ENCODE results near the gene PRICKLE3. TPM values are rescaled to one million over a fixed set of nuclear protein-coding genes. Genes with fewer than 3 reads are reported as not detected.
"Not testable (repeated sequence)": the region's sequence is repeated elsewhere in the genome, so short reads cannot be mapped to it uniquely, and the experiment has no call there.

PRICKLE3 gene
- total and polyA plus RNA-seq, 12 donors = 6.6 to 14.8 (median 9.4) TPM

- peak; percentile 37 to 52 for DNase-seq
- Histone ChIP-seq H3K9me3 (peaks cover 0 to 45% (median 0%) of the 10 kb centered on the region in 11 donors), H3K27ac (peak overlapping the region in 8 of 10 donors; percentile 14 to 73 (median 48)), H3K27me3 (no peaks in the 10 kb centered on the region), H3K36me3 (peaks cover 0 to 10% (median 0%) of the 10 kb centered on the region in 9 donors), H3K4me3 (no peak overlapping the region), H3K4me1 (peaks cover 0 to 3% (median 0%) of the 10 kb centered on the region in 9 donors)
- intact Hi-C loops (cut with DNase I) = no loop called here
- 75 to 77% methylated on average over 1 of the region's 1 CpG for WGBS, 2 donors
- ATAC-seq = peak in 7 of 8 donors; percentile 51 to 78 (median 71)
- no peak for TF ChIP-seq CTCF (IDR thresholded peaks at IDR 0.05)
Measured at GRCh38 chrX:49137492-49137891, 48.7 kb downstream of the PRICKLE3 start.

- Histone ChIP-seq H3K9me3 (peaks cover 0 to 12% (median 0%) of the 10 kb centered on the region in 11 donors), H3K36me3 (no peaks in the 10 kb centered on the region), H3K27me3 (no peaks in the 10 kb centered on the region), H3K27ac (peak overlapping the region in 2 of 10 donors; percentile 10 to 35), H3K4me1 (peaks cover 0 to 3% (median 0%) of the 10 kb centered on the region in 9 donors), H3K4me3 (no peak overlapping the region)
- 58 to 100% methylated on average over 1 of the region's 1 CpG for WGBS, 2 donors
- no peak for TF ChIP-seq CTCF (IDR thresholded peaks at IDR 0.05)
- intact Hi-C loops (cut with DNase I) = no loop called here
- ATAC-seq (peak in 1 of 8 donors; percentile 65), DNase-seq (no peak)
Measured at GRCh38 chrX:49133759-49134158, 52.4 kb downstream of the PRICKLE3 start.

GRCh38 chrX:49132275-49132674 is 53.9 kb downstream of the PRICKLE3 start:
- DNase-seq; H3K4me1 ChIP-seq; intact Hi-C loops (cut with DNase I); H3K36me3 ChIP-seq; H3K27ac ChIP-seq; H3K4me3 ChIP-seq; H3K9me3 ChIP-seq; H3K27me3 ChIP-seq; ATAC-seq: not testable (repeated sequence)
- WGBS, 2 donors = 95 to 99% methylated on average over 6 to 7 of the region's 7 CpGs

- Histone ChIP-seq H3K27me3 (no peaks in the 10 kb centered on the region), H3K4me3 (no peak overlapping the region), H3K9me3 (no peaks in the 10 kb centered on the region), H3K36me3 (no peaks in the 10 kb centered on the region), H3K4me1 (peaks cover 0 to 3% (median 0%) of the 10 kb centered on the region in 9 donors), H3K27ac (no peak overlapping the region)
- DNase-seq = no peak
- ATAC-seq = no peak
- 71 to 73% methylated on average over 4 of the region's 4 CpGs for WGBS, 2 donors
- intact Hi-C loops (cut with DNase I) = no loop called here
- TF ChIP-seq CTCF (IDR thresholded peaks at IDR 0.05) = no peak
Measured at GRCh38 chrX:49129427-49129826, 56.7 kb downstream of the PRICKLE3 start.

- H3K4me1 ChIP-seq; H3K27ac ChIP-seq; intact Hi-C loops (cut with DNase I); DNase-seq; H3K4me3 ChIP-seq; ATAC-seq; H3K36me3 ChIP-seq; H3K9me3 ChIP-seq; H3K27me3 ChIP-seq: not testable (repeated sequence)
- 88 to 94% methylated on average over 11 to 12 of the region's 13 CpGs for WGBS, 2 donors
Measured at GRCh38 chrX:49127742-49128258, 58.4 kb downstream of the PRICKLE3 start.

Other genes starting within 250 kb of the PRICKLE3 start
- gene OTUD5, start 228.8 kb downstream of the PRICKLE3 start, total RNA-seq = 10 to 100 TPM; 17.9 to 27.3 (median 24.7) TPM
- 10 to 100 TPM; 25.4 to 26.6 TPM for gene OTUD5, start 228.8 kb downstream of the PRICKLE3 start, polyA plus RNA-seq
- 1 to 10 TPM in 1 of 10 donors, under 1 TPM in 9; 0.13 to 1.7 (median 0.32) TPM for gene KCND1, start 214.5 kb downstream of the PRICKLE3 start, total RNA-seq
- gene KCND1, start 214.5 kb downstream of the PRICKLE3 start, polyA plus RNA-seq = under 1 TPM; 0.44 to 0.48 TPM
- 10 to 100 TPM; 16.2 to 26.0 (median 21.9) TPM for gene GRIPAP1, start 184.1 kb downstream of the PRICKLE3 start, total RNA-seq
- gene GRIPAP1, start 184.1 kb downstream of the PRICKLE3 start, polyA plus RNA-seq = 10 to 100 TPM; 16.6 to 34.1 TPM
- 10 to 100 TPM; 13.8 to 29.1 (median 16.1) TPM for gene TFE3, start 143.0 kb downstream of the PRICKLE3 start, total RNA-seq
- 10 to 100 TPM; 17.6 to 34.8 TPM for gene TFE3, start 143.0 kb downstream of the PRICKLE3 start, polyA plus RNA-seq
- 1 to 10 TPM in 7 of 10 donors, under 1 TPM in 3; 0.71 to 2.0 (median 1.2) TPM for gene CCDC120, start 127.4 kb downstream of the PRICKLE3 start, total RNA-seq
- gene CCDC120, start 127.4 kb downstream of the PRICKLE3 start, polyA plus RNA-seq = 1 to 10 TPM in 1 of 2 donors, under 1 TPM in 1; 0.70 to 1.7 TPM
- gene PRAF2, start 112.4 kb downstream of the PRICKLE3 start, total RNA-seq = 10 to 100 TPM in 1 of 10 donors, 1 to 10 TPM in 9; 5.4 to 16.9 (median 8.1) TPM
- 10 to 100 TPM; 24.4 to 26.5 TPM for gene PRAF2, start 112.4 kb downstream of the PRICKLE3 start, polyA plus RNA-seq
- 10 to 100 TPM; 45.7 to 84.7 (median 60.6) TPM for gene WDR45, start 106.5 kb downstream of the PRICKLE3 start, total RNA-seq
- gene WDR45, start 106.5 kb downstream of the PRICKLE3 start, polyA plus RNA-seq = 100 to 1,000 TPM in 1 of 2 donors, 10 to 100 TPM in 1; 87.7 to 107 TPM
- 10 to 100 TPM; 16.5 to 23.2 (median 20.0) TPM for gene GPKOW, start 62.6 kb downstream of the PRICKLE3 start, total RNA-seq
- 10 to 100 TPM in 1 of 2 donors, 1 to 10 TPM in 1; 6.4 to 28.8 TPM for gene GPKOW, start 62.6 kb downstream of the PRICKLE3 start, polyA plus RNA-seq
- gene MAGIX, start 23.6 kb downstream of the PRICKLE3 start, total RNA-seq = 1 to 10 TPM; 2.7 to 9.8 (median 4.0) TPM
- 10 to 100 TPM in 1 of 2 donors, 1 to 10 TPM in 1; 5.4 to 13.5 TPM for gene MAGIX, start 23.6 kb downstream of the PRICKLE3 start, polyA plus RNA-seq
- 100 to 1,000 TPM in 1 of 10 donors, 10 to 100 TPM in 9; 20.3 to 157 (median 41.2) TPM for gene PLP2, start 14.5 kb downstream of the PRICKLE3 start, total RNA-seq
- gene PLP2, start 14.5 kb downstream of the PRICKLE3 start, polyA plus RNA-seq = 100 to 1,000 TPM in 1 of 2 donors, 10 to 100 TPM in 1; 64.6 to 352 TPM
- gene SYP, start 13.8 kb upstream of the PRICKLE3 start, total RNA-seq = 1 to 10 TPM in 5 of 10 donors, under 1 TPM in 5; 0.59 to 2.0 (median 1.0) TPM
- 1 to 10 TPM; 1.9 to 2.9 TPM for gene SYP, start 13.8 kb upstream of the PRICKLE3 start, polyA plus RNA-seq
- gene CACNA1F, start 47.0 kb upstream of the PRICKLE3 start, total RNA-seq = under 1 TPM in 6 of 10 donors, not detected in 4; 0.05 to 0.42 (median 0.15) TPM
- gene CACNA1F, start 47.0 kb upstream of the PRICKLE3 start, polyA plus RNA-seq = under 1 TPM; 0.03 to 0.07 TPM
- 10 to 100 TPM in 9 of 10 donors, 1 to 10 TPM in 1; 9.5 to 12.6 (median 11.0) TPM for gene CCDC22, start 49.1 kb upstream of the PRICKLE3 start, total RNA-seq
- gene CCDC22, start 49.1 kb upstream of the PRICKLE3 start, polyA plus RNA-seq = 10 to 100 TPM in 1 of 2 donors, 1 to 10 TPM in 1; 6.4 to 14.4 TPM
- gene FOXP3, start 78.3 kb upstream of the PRICKLE3 start, total RNA-seq = 1 to 10 TPM in 1 of 10 donors, not detected in 9; 1.2 TPM
- under 1 TPM in 1 of 2 donors, not detected in 1; 0.04 TPM for gene FOXP3, start 78.3 kb upstream of the PRICKLE3 start, polyA plus RNA-seq
- 10 to 100 TPM; 16.1 to 26.0 (median 19.8) TPM for gene PPP1R3F, start 83.4 kb upstream of the PRICKLE3 start, total RNA-seq
- gene PPP1R3F, start 83.4 kb upstream of the PRICKLE3 start, polyA plus RNA-seq = 10 to 100 TPM; 10.8 to 23.1 TPM
- gene GAGE10, start 117.3 kb upstream of the PRICKLE3 start, total RNA-seq = not detected
- gene GAGE10, start 117.3 kb upstream of the PRICKLE3 start, polyA plus RNA-seq = not detected
- not detected for gene GAGE12J, start 135.7 kb upstream of the PRICKLE3 start, total RNA-seq
- gene GAGE12J, start 135.7 kb upstream of the PRICKLE3 start, polyA plus RNA-seq = not detected
- not detected for gene GAGE13, start 145.2 kb upstream of the PRICKLE3 start, total RNA-seq
- gene GAGE13, start 145.2 kb upstream of the PRICKLE3 start, polyA plus RNA-seq = not detected